ENCODE measurements around the gene ZNF774.
"Not testable (repeated sequence)": the region's sequence is repeated elsewhere in the genome, so short reads cannot be mapped to it uniquely, and the experiment has no call there.

The ZNF774 gene

DNA sequence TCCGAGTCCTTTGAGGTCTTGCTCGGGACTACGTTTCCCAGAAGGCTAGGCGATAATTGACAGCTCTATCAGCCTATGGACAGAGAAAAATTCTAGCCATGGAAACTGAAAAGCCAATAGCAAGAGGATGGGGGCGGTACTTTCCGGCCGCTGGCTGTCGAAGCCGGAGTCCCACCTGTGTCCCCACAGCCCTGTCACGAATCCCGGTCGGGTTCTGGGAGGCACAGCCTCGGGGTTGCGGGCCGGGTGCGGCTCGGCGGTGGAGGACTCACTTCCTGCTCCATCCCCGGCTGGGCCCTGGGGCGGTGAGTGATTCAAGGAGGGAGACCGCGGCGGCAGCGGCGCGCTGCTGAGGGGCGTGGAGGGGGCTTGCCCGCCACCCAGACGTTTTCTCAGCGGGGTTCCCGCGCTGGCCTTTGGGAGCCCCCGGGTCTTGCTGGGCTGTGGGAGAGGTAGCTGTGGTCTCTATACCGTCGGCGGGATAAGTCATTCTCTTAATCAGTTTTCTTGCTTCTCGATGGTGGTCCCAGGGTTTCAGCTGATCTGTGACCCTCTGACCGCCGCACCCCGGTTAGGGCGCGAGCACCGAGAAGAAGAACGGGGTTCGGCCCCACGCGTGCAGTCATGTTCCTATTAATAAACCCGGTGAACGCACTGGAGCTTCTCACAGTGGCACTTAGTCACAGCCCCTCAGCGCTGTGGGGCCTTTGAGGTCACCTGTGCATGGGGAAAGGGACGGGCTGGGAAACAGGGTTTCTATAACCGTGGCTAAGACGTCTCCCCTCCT lies at the start of gene ZNF774:
ZNF774 (plus strand) TSS at position 178 of the 787 bp plus-strand sequence. CDS start 2,377 bp downstream, outside the sequence.
- H3K27me3 ChIP-seq (ENCODE audit: low read depth): no peaks in the 10 kb centered on the region
- in situ Hi-C loops (cut with MboI; ENCODE audit: low sequenced_read_pairs): no loop called here
- no peaks in the 10 kb centered on the region for H3K36me3 ChIP-seq (replicated peaks)
- H3K4me1 ChIP-seq: no peaks in the 10 kb centered on the region; the same call in 1 of the 2 replicates
- H3K4me3 ChIP-seq: peak within 1 kb of the TSS; percentile 65
- H3K9me3 ChIP-seq: no peaks in the 10 kb centered on the region
- DNase-seq (ENCODE audit: low spot score in 2 of 2): peak; percentile 92 to 95

DNA sequence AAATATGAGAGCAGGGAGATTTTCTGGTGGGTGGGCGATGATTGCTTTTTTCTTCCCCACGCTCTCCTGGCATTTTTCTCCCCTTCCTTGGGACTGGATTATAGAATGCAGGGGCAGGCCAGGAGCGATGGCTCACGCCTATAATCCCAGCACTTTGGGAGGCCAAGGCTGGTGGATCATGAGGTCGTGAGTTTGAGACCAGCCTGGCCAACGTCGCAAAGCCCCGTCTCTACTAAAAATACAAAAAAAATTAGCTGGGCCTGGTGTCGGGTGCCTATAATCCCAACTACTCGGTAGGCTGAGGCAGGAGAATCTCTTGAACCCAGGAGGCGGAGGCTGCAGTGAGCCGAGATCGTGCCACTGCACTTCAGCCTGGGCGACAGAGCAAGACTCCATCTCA lies 46.7 kb upstream of the ZNF774 start:
- H3K9me3 ChIP-seq; H3K4me3 ChIP-seq; DNase-seq (ENCODE audit: low spot score in 2 of 2); H3K36me3 ChIP-seq (replicated peaks); in situ Hi-C loops (cut with MboI; ENCODE audit: low sequenced_read_pairs); H3K27me3 ChIP-seq (ENCODE audit: low read depth): not testable (repeated sequence)
- peaks cover 11% of the 10 kb centered on the region for H3K4me1 ChIP-seq

DNA sequence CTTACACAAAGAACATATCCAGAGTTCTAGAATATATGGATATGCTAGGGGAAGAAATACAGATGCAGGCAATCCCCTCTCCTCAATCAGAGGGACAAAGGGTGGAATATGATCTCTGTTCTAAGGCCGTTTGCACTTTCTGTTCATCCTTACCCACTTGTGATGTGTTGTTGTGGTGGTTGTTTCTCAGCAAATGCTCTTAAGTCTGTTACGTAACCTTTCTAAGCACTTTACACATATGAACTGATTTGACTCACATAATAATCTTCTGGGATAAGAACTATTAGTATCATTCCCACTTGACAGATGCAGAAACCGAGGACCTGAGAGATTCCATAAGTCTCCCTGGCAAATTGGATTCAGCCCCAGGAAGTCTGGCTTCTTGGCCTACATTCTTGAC lies 46.2 kb upstream of the ZNF774 start:
- Histone ChIP-seq H3K27me3 (ENCODE audit: low read depth) (no peaks in the 10 kb centered on the region), H3K4me3 (no peak overlapping the region), H3K36me3 (replicated peaks) (no peaks in the 10 kb centered on the region), H3K4me1 (peaks cover 11% of the 10 kb centered on the region), H3K9me3 (no peaks in the 10 kb centered on the region)
- in situ Hi-C loops (cut with MboI; ENCODE audit: low sequenced_read_pairs): no loop called here
- DNase-seq (ENCODE audit: low spot score in 2 of 2): no peak

DNA sequence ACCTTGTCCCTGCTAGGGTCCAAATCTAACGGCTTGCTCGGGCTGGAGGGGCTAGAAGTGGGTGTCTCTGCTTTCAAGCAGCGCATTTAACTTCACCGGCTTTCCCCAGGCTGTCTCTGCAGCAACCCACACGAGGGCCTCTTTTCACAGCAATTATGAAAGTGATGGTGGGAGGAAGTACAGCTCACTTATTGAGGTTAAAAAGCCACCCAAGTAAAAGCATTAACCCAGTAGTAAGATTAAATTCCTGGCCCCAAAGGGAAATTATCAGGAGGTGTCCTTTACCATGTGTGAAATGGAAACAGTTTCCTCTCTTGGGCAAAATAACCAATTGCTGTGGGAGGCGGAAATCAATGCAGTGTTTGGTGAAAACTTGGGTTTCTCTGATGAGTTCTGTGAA lies 45.5 kb upstream of the ZNF774 start:
- in situ Hi-C loops (cut with MboI; ENCODE audit: low sequenced_read_pairs): no loop called here
- no peaks in the 10 kb centered on the region for H3K27me3 ChIP-seq (ENCODE audit: low read depth)
- DNase-seq (ENCODE audit: low spot score in 2 of 2): no peak
- H3K4me1 ChIP-seq: peaks cover 8% of the 10 kb centered on the region
- H3K9me3 ChIP-seq: no peaks in the 10 kb centered on the region
- H3K36me3 ChIP-seq (replicated peaks): no peaks in the 10 kb centered on the region
- no peak overlapping the region for H3K4me3 ChIP-seq

GRCh38 chr15:90307661-90308060 lies 44.4 kb upstream of the ZNF774 start:
- H3K9me3 ChIP-seq: no peaks in the 10 kb centered on the region
- H3K27me3 ChIP-seq (ENCODE audit: low read depth): no peaks in the 10 kb centered on the region
- no peaks in the 10 kb centered on the region for H3K4me1 ChIP-seq
- no peaks in the 10 kb centered on the region for H3K36me3 ChIP-seq (replicated peaks)
- in situ Hi-C loops (cut with MboI; ENCODE audit: low sequenced_read_pairs): no loop called here
- no peak for DNase-seq (ENCODE audit: low spot score in 2 of 2)
- H3K4me3 ChIP-seq: no peak overlapping the region

DNA sequence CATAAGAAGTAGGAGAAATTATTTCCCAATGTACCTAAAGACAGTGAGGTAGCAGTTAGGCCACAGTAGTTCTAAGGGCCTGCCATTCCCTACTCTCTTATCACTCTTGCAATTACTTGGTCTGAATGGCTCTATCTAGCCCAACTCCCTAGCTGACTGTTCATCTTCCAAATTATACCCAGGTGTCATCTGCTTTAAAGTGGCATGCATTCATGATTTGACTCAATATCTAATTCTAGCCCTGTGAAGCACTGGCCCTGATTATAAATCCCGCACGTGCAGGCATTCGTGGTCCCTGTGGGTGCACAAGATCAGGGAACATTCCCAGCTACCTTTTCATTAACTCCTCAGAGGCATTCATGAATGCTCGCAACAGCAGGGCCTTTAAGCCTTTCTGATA lies 43.1 kb upstream of the ZNF774 start:
- Histone ChIP-seq H3K36me3 (replicated peaks) (no peaks in the 10 kb centered on the region), H3K27me3 (ENCODE audit: low read depth) (no peaks in the 10 kb centered on the region), H3K9me3 (no peaks in the 10 kb centered on the region), H3K4me1 (no peaks in the 10 kb centered on the region), H3K4me3 (no peak overlapping the region)
- no peak for DNase-seq (ENCODE audit: low spot score in 2 of 2)
- in situ Hi-C loops (cut with MboI; ENCODE audit: low sequenced_read_pairs): no loop called here

DNA sequence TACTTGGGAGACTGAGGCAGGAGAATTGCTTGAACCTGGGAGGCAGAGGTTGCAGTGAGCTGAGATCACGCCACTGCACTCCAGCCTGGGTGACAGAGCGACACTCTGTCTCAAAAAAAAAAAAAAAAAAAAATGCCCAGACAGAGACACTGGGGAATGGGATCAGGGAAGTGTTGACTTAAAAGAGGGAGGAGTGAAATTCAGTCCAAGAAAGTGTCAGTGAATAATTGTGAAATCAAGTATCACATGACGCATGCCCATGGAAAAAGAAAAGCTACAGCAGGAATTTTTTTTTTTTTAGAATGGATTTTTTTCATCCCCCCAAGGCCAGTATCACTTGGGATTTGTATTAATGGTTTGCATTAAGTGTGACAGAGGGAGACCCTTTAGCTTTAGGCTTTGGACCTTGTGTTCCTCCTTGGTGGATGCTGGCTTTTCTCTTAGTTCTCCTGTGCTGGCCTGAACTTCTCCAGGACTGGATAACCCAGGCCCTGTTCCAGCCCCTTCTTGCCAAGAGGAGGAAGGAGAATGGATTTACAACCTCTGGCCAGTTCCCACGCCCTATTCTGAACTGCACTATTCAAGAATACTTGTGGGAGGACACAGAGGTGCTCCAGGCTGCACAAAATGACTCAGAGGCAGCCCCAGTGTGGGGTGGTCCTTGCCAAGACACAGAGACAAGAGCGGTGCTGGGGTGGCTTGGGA lies 36.7 kb upstream of the ZNF774 start:
- no peak overlapping the region for H3K4me3 ChIP-seq
- no peaks in the 10 kb centered on the region for H3K36me3 ChIP-seq (replicated peaks)
- DNase-seq (ENCODE audit: low spot score in 2 of 2): no peak
- H3K4me1 ChIP-seq: peaks cover 3% of the 10 kb centered on the region
- in situ Hi-C loops (cut with MboI; ENCODE audit: low sequenced_read_pairs): loop anchor here (5.0 kb wide), 1 partner anchor 162 kb away; no protein-coding TSS in a partner anchor
- no peaks in the 10 kb centered on the region for H3K27me3 ChIP-seq (ENCODE audit: low read depth)
- H3K9me3 ChIP-seq: no peaks in the 10 kb centered on the region

- no peak for DNase-seq (ENCODE audit: low spot score in 2 of 2)
- no peaks in the 10 kb centered on the region for H3K9me3 ChIP-seq
- no peak overlapping the region for H3K4me3 ChIP-seq
- H3K4me1 ChIP-seq: peaks cover 8% of the 10 kb centered on the region
- no peaks in the 10 kb centered on the region for H3K36me3 ChIP-seq (replicated peaks)
- no peaks in the 10 kb centered on the region for H3K27me3 ChIP-seq (ENCODE audit: low read depth)
- in situ Hi-C loops (cut with MboI; ENCODE audit: low sequenced_read_pairs): loop anchor here (5.0 kb wide), 1 partner anchor 161 kb away; no protein-coding TSS in a partner anchor
Observed at GRCh38 chr15:90316139-90316538, 35.9 kb upstream of the ZNF774 start.

- in situ Hi-C loops (cut with MboI; ENCODE audit: low sequenced_read_pairs): loop anchor here (5.0 kb wide), 1 partner anchor 159 kb away; no protein-coding TSS in a partner anchor
- DNase-seq (ENCODE audit: low spot score in 2 of 2): no peak
- Histone ChIP-seq H3K36me3 (replicated peaks) (no peaks in the 10 kb centered on the region), H3K9me3 (no peaks in the 10 kb centered on the region), H3K4me3 (no peak overlapping the region), H3K4me1 (peaks cover 13% of the 10 kb centered on the region), H3K27me3 (ENCODE audit: low read depth) (no peaks in the 10 kb centered on the region)
Observed at GRCh38 chr15:90318591-90318990, 33.5 kb upstream of the ZNF774 start.

- Histone ChIP-seq H3K36me3 (replicated peaks) (no peaks in the 10 kb centered on the region), H3K4me3 (no peak overlapping the region), H3K27me3 (ENCODE audit: low read depth) (no peaks in the 10 kb centered on the region), H3K9me3 (no peaks in the 10 kb centered on the region), H3K4me1 (peaks cover 13% of the 10 kb centered on the region)
- peak; percentile 88 to 90 for DNase-seq (ENCODE audit: low spot score in 2 of 2)
- in situ Hi-C loops (cut with MboI; ENCODE audit: low sequenced_read_pairs): loop anchor here (10.0 kb wide), 1 partner anchor 565 kb away; the partner anchor contains the start of gene FES
Observed at GRCh38 chr15:90320062-90320884, 31.8 kb upstream of the ZNF774 start.

DNA sequence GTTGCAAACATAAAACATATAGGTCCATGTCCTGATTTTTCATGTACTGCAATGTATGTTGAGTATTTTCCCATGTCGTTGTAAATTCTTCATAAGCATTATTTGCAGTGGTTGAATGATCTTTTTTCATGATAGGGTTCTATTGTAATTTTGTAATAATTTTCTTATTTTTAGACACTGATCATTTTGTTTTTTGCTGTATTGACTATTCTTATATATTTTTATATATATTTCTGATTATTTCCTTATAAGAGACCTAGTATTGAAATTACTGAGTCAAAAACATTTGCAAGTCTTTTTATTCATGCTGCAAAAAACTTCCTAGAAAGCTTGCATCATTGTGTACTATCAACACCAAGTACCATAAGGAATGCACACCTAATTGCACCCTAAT lies 31.2 kb upstream of the ZNF774 start:
- in situ Hi-C loops (cut with MboI; ENCODE audit: low sequenced_read_pairs): loop anchor here (10.0 kb wide), 1 partner anchor 564 kb away; the partner anchor contains the start of gene FES
- no peak overlapping the region for H3K4me3 ChIP-seq
- H3K36me3 ChIP-seq (replicated peaks): no peaks in the 10 kb centered on the region
- no peak for DNase-seq (ENCODE audit: low spot score in 2 of 2)
- H3K4me1 ChIP-seq: peaks cover 13% of the 10 kb centered on the region
- no peaks in the 10 kb centered on the region for H3K27me3 ChIP-seq (ENCODE audit: low read depth)
- no peaks in the 10 kb centered on the region for H3K9me3 ChIP-seq

DNA sequence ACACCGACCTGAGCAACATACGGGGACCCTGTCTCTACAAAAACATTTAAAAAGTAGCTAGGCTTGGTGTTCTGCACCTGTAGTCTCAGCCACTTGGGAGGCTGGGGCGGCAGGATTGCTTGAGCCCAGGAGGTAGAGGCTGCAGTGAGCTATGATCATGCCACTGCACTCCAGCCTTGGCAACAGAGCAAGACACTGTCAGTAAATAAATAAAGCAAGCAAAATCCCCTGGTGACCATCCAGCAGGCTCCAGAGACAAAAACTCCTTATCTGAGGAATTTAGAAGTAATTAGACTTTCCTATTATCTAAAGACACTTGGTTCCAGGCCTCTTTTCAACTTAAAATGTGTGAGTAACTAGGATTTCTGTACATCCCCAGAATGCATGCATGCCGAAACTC lies 29.5 kb upstream of the ZNF774 start:
- no peaks in the 10 kb centered on the region for H3K36me3 ChIP-seq (replicated peaks)
- in situ Hi-C loops (cut with MboI; ENCODE audit: low sequenced_read_pairs): loop anchor here (10.0 kb wide), 1 partner anchor 562 kb away; the partner anchor contains the start of gene FES
- peak; percentile 35 to 42 for DNase-seq (ENCODE audit: low spot score in 2 of 2)
- peaks cover 13% of the 10 kb centered on the region for H3K4me1 ChIP-seq
- no peaks in the 10 kb centered on the region for H3K9me3 ChIP-seq
- no peak overlapping the region for H3K4me3 ChIP-seq
- no peaks in the 10 kb centered on the region for H3K27me3 ChIP-seq (ENCODE audit: low read depth)

- in situ Hi-C loops (cut with MboI; ENCODE audit: low sequenced_read_pairs): loop anchor here (10.0 kb wide), 1 partner anchor 559 kb away; the partner anchor contains the start of gene FES
- Histone ChIP-seq H3K9me3 (no peaks in the 10 kb centered on the region), H3K4me1 (peaks cover 7% of the 10 kb centered on the region), H3K36me3 (replicated peaks) (no peaks in the 10 kb centered on the region), H3K4me3 (no peak overlapping the region), H3K27me3 (ENCODE audit: low read depth) (no peaks in the 10 kb centered on the region)
- DNase-seq (ENCODE audit: low spot score in 2 of 2): no peak
Observed at GRCh38 chr15:90325726-90326125, 26.4 kb upstream of the ZNF774 start.

Measured in HAP-1 (cell line).